Measurements from ENCODE around the gene PET117.

GRCh38 chr20:18172379-18172778 lies 34.7 kb downstream of the PET117 start:
- TF ChIP-seq CTCF (IDR thresholded peaks at IDR 0.05; ENCODE audit: low read depth, low read length) (no peak), MAX (IDR thresholded peaks at IDR 0.05; ENCODE audit: low read depth, low read length) (no peak), POLR2A (IDR thresholded peaks at IDR 0.05; ENCODE audit: extremely low read depth, insufficient read length) (no peak)

All from NB4 (cell line).